HepG2 (cell line): ENCODE results near the gene SAA2. TPM values are rescaled to one million over a fixed set of nuclear protein-coding genes. Genes with fewer than 3 reads are reported as not detected.

ENCODE experiments used
- ATAC-seq: fragments of 200-7000 bp; cut with Tn5 transposase; 3 replicates; pipeline ENCODE4 v1.9.1; 2020; ENCODE audit warnings: mild to moderate bottlenecking, moderate library complexity
- BruUV-seq: library from RNA; stranded (reverse); fragments of 400-500 nt; replicated peaks from 2 replicates; lab custom pipeline; 2021; lab: Mats Ljungman, UMichigan
- CTCF ChIA-PET: fragments of 300-600 bp; formaldehyde crosslinking; extraction: SDS; loops from one replicate; lab custom pipeline; 2021; ENCODE audit warnings: low total read pairs, inconsistent platforms, low intra/inter-chr PET ratio; lab: Yijun Ruan, JAX
- POLR2A ChIA-PET: fragments of 350-600 bp; sonication (Branson Sonifier 250); formaldehyde crosslinking; loops from one replicate; lab custom pipeline; 2020; ENCODE audit warnings: antibody characterized with exemption, inconsistent platforms; lab: Yijun Ruan, JAX
- DNase-seq: peaks from one replicate; pipeline ENCODE4 v3.0.0-alpha.2; 2015; ENCODE audit warnings: low spot score
- FAIRE-seq: peaks from 3 replicates; lab custom pipeline; 2011; peaks lifted over from hg19 to GRCh38; lab: Jason Lieb, UNC
- H2AFZ ChIP-seq: one replicate; pipeline ENCODE4 v1.6.1; 2011; ENCODE audit warnings: low read length, inconsistent platforms
- H3K27ac ChIP-seq: fragments of 300-600 bp; 3 replicates; pipeline ENCODE4 v1.8.0; 2011; ENCODE audit warnings: mixed run types, mild to moderate bottlenecking, mixed read lengths, low read length, inconsistent platforms; ENCODE audit not compliant: insufficient read depth; ENCODE audit errors: extremely low read length
- H3K27me3 ChIP-seq, 2 experiments: fragments of 200-600 bp in 1 of 2; 2 replicates in 1 of 2; 3 replicates in 1 of 2; pipeline versions ENCODE4 v1.6.0 to v1.8.0; 2011; ENCODE audit warnings: low read length in 2 of 2, mild to moderate bottlenecking in 2 of 2, moderate library complexity in 2 of 2, inconsistent platforms in 1 of 2; ENCODE audit not compliant: insufficient read depth in 2 of 2, control insufficient read depth in 1 of 2
- H3K36me3 ChIP-seq, 2 experiments: fragments of 200-600 bp in 1 of 2; replicated peaks in 1 of 2; 2 replicates in 1 of 2; 3 replicates in 1 of 2; pipeline versions ENCODE4 v1.5.1 to v1.8.0; 2011; ENCODE audit warnings: low read length in 2 of 2, inconsistent platforms in 1 of 2; ENCODE audit not compliant: insufficient read depth in 2 of 2, control insufficient read depth in 1 of 2
- H3K4me1 ChIP-seq: 2 replicates; pipeline ENCODE4 v1.5.1; 2012; ENCODE audit warnings: low read length, inconsistent platforms; ENCODE audit not compliant: insufficient read depth
- H3K4me2 ChIP-seq: 2 replicates; pipeline ENCODE4 v1.6.0; 2011; ENCODE audit warnings: low read depth, low read length, inconsistent platforms
- H3K4me3 ChIP-seq, 3 experiments: fragments of 200-600 bp in 1 of 3; sonication (generic), shearing (Covaris generic) in 1 of 3; replicated peaks in 1 of 3; 2 replicates each; pipeline ENCODE4 v1.5.1; 2011 to 2016; ENCODE audit warnings: low read length in 3 of 3, inconsistent platforms in 2 of 3, low read depth in 2 of 3, mild to moderate bottlenecking in 2 of 3, control low read depth in 1 of 3, mixed read lengths in 1 of 3; ENCODE audit not compliant: insufficient read depth in 1 of 3
- H3K79me2 ChIP-seq: one replicate; pipeline ENCODE4 v1.6.1; 2011; ENCODE audit warnings: low read length, inconsistent platforms; ENCODE audit not compliant: insufficient read depth
- H3K9ac ChIP-seq: 2 replicates; pipeline ENCODE4 v1.6.0; 2011; ENCODE audit warnings: mild to moderate bottlenecking, low read depth, low read length, inconsistent platforms; ENCODE audit not compliant: insufficient read depth
- H3K9me3 ChIP-seq: 2 replicates; pipeline ENCODE4 v1.5.1; 2012; ENCODE audit warnings: mild to moderate bottlenecking, low read length
- H4K20me1 ChIP-seq: 2 replicates; pipeline ENCODE4 v1.6.0; 2011; ENCODE audit warnings: inconsistent platforms, mild to moderate bottlenecking, low read length, moderate library complexity; ENCODE audit not compliant: insufficient read depth
- BHLHE40 ChIP-seq: IDR thresholded peaks from 2 replicates; pipeline ENCODE4 v1.6.1; 2011; ENCODE audit warnings: low read length, improper control_type of control experiment
- CEBPB ChIP-seq: IDR thresholded peaks from 2 replicates; pipeline ENCODE4 v1.6.1; 2011; ENCODE audit warnings: low read depth, low read length, improper control_type of control experiment, borderline replicate concordance
- CREB1 ChIP-seq, 2 experiments: fragments of 450-650 bp in 1 of 2; IDR thresholded peaks; 2 replicates each; pipeline ENCODE4 v1.6.1; 2016 to 2017; ENCODE audit warnings: control low read depth in 1 of 2, mild to moderate bottlenecking in 1 of 2, missing compliant biosample characterization in 1 of 2, missing genetic modification characterization in 1 of 2
- HIC2 ChIP-seq: sonication (generic); formaldehyde crosslinking; IDR thresholded peaks from 2 replicates; pipeline ENCODE4 v1.9.0; 2022; ENCODE audit warnings: low read depth, missing genetic modification reagents
- SNAPC2 ChIP-seq: sonication (generic); formaldehyde crosslinking; IDR thresholded peaks from 2 replicates; pipeline ENCODE4 v1.8.1; 2022; ENCODE audit warnings: mild to moderate bottlenecking, missing genetic modification reagents
- ZKSCAN1 ChIP-seq: fragments of 150-350 bp; IDR thresholded peaks from 2 replicates; pipeline ENCODE4 v1.6.1; 2014; ENCODE audit warnings: low read length
- WGBS: methylation state at CpG from one replicate; pipeline ENCODE4 v1.1.6; 2017; ENCODE audit warnings: low lambda C conversion rate; 5-methylcytosine and 5-hydroxymethylcytosine counted together
- in situ Hi-C: cut with HindIII; loops from 2 replicates; pipeline ENCODE4 v1.10.0; 2017; ENCODE audit warnings: low pct_unique_long_range_greater_than_20kb; ENCODE audit not compliant: extremely low pct_ligation_motif_present
- intact Hi-C: fragments of 100-400 bp; cut with micrococcal nuclease; formaldehyde crosslinking; loops from one replicate; pipeline ENCODE4 v1.10.0; 2022; ENCODE audit not compliant: unreplicated experiment
- polyA plus RNA-seq, 8 experiments: library from polyadenylated mRNA; depleted of rRNA in 3 of 8; stranded (reverse) in 7 of 8; unstranded in 1 of 8; fragments of >200 nt; fragmentation: Illumina TruSeq in 4 of 8; extraction: Trizol in 4 of 8; gene quantifications; 2 replicates each; pipeline versions ENCODE4 v1.2.1 to v1.2.3, GENCODE V29; 2011 to 2016; ENCODE audit warnings: low read depth in 4 of 8, missing spikeins in 1 of 8, mixed read lengths in 1 of 8; ENCODE audit not compliant: insufficient read depth in 1 of 8
- total RNA-seq, 5 experiments: library from RNA; depleted of rRNA; stranded (reverse); fragments of >200 nt; fragmentation: Illumina TruSeq; extraction: Trizol; gene quantifications; 2 replicates each; pipeline ENCODE4 v1.2.3, GENCODE V29; 2016; ENCODE audit warnings: low read depth in 1 of 5

Gene SAA2
- total and polyA plus RNA-seq, 2 of the 13 experiments (the other 11 are each of a cell fraction or from before 2014, with no cell fraction given), result 0.27 TPM; not detected in 1

DNA sequence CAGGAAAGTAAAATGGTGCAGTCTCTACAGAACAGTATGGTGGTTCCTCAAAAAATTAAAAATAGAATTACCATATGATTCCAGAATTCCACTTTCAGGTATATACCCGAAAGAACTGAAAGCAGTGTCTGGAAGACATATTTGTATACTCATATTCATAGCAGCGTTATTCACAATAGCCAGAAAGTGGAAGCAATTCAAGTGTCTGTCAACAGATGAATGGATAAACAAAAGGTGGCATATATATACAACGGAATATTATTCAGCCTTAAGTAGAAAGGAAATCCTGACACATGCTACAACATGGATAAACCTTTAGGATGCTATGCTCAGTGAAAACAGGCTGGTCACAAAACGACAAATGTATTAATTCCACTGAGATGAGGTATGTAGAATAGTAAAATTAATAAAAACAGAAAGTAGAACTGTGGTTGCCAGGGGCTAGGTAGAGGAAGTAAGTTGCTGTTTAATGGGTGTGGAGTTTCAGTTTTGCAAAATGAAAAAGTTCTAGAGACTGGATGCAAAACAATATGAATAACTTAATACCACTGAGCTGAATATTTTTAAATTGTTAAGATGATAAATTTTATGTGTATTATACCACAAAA lies 32.1 kb upstream of the SAA2 start:
- H3K4me2 ChIP-seq, result no peak overlapping the region
- H2AFZ ChIP-seq, result no peak overlapping the region
- H3K9me3 ChIP-seq, result no peaks in the 10 kb centered on the region
- no peak for TF ChIP-seq ZKSCAN1
- no peak for TF ChIP-seq HIC2 (CRISPR knock-in tag)
- no peak for TF ChIP-seq BHLHE40
- TF ChIP-seq, all 625 proteins: peak for 0
- ATAC-seq, result no peak
- 98% methylated on average over 4 of the region's 4 CpGs for WGBS
- H3K36me3 ChIP-seq, result peaks cover 12 to 34% of the 10 kb centered on the region in 2 experiments; a peak in 4 of 5 replicates
- H3K4me1 ChIP-seq, result no peaks in the 10 kb centered on the region
- FAIRE-seq, result no peak
- no peaks in the 10 kb centered on the region for H4K20me1 ChIP-seq
- ChIA-PET POLR2A (no interaction called here), CTCF (no interaction called here)
- H3K27me3 ChIP-seq, result no peaks in the 10 kb centered on the region
- no peak for DNase-seq
- H3K9ac ChIP-seq, result no peak overlapping the region
- H3K4me3 ChIP-seq, result no peak overlapping the region
- no peaks in the 10 kb centered on the region for H3K79me2 ChIP-seq
- no peak overlapping the region for H3K27ac ChIP-seq
- intact Hi-C loops (no loop called here), in situ Hi-C loops (no loop called here)
- no TSS peak for BruUV-seq

DNA sequence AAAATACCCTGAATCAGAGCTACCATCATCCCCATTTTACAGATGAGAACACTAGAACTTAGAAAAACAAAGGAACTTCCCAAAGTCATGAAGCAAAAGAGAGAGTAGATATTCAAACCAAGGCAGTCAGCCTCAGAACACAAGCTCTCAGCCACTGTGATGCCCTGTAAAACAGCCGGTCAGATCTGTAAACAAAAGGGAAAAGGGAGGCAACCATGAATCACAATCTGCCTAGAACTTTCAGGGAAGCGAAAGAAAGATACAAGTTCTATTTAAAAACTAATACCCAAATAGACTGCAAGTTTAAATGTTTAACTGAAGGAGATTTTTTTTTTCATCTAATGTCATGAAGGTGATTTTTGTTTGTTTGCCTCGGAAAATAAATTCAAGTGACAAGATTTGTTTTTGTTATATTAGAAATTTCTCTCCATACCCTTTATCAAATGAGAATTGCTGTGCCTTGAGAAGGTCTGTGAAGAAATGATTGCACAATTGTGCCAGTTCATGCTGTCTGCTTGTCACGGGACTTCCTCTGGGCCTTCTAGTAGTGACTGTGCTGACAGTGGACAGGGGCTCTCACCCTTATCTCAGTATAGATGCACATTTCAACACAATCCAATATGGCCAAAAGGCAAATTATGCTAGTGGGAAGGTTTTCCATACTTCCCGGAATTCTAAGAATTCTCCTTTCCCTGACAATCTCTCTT lies 29.2 kb upstream of the SAA2 start:
- BruUV-seq, result no TSS peak
- Histone ChIP-seq H3K27me3 (no peaks in the 10 kb centered on the region), H3K4me1 (no peaks in the 10 kb centered on the region), H3K9ac (no peak overlapping the region), H2AFZ (no peak overlapping the region), H3K36me3 (peaks cover 10 to 26% of the 10 kb centered on the region in 2 experiments; a peak in 4 of 5 replicates), H3K9me3 (no peaks in the 10 kb centered on the region), H3K4me3 (no peak overlapping the region), H4K20me1 (no peaks in the 10 kb centered on the region), H3K79me2 (no peaks in the 10 kb centered on the region), H3K4me2 (no peak overlapping the region), H3K27ac (no peak overlapping the region)
- ChIA-PET POLR2A (no interaction called here), CTCF (no interaction called here)
- intact Hi-C loops (no loop called here), in situ Hi-C loops (no loop called here)
- WGBS, result 97% methylated on average over 5 of the region's 5 CpGs
- ATAC-seq (no peak), DNase-seq (no peak), FAIRE-seq (no peak)
- TF ChIP-seq CEBPB, result peak; percentile 57; the same call in 1 of the 2 replicates
- TF ChIP-seq SNAPC2, result no peak
- no peak for TF ChIP-seq CREB1 (IDR thresholded peaks at IDR 0.05)
- no peak for TF ChIP-seq CREB1 (CRISPR knock-in tag; IDR thresholded peaks at IDR 0.05)
